Measurements from ENCODE around the gene ERICH3.

Gene ERICH3

DNA sequence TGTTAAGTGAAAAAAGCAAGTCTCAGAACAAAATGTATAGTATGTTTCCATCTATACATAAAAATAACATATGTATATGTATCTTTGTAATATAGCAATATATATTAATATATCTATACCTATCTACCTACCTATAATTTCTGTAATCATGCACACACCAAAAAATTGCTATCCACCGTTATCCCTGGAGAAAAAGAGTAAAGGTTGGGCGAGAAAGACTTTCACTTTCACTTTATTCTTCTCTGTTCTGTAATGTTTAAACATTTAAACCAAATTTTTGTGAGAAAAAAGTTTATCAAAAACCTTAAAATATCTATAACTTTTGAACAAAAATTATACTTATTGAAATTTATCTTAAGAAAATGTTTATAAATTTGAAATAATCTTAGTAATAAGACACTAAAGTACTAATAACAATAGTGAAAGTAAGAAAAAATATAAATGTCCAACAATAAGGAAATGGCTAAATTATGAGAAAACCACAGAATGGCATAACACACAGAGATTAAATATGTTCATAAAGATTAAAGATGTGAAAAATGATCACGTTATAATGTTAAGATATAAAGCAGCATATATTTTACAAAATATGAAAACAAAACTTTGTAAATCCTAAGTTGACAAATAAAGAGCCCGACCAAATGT lies 87.2 kb downstream of the ERICH3 start:
- peaks cover 14% of the 10 kb centered on the region for H3K27me3 Mint-ChIP-seq
- no peak overlapping the region for H3K27ac Mint-ChIP-seq
- H3K4me3 Mint-ChIP-seq: no peak overlapping the region

DNA sequence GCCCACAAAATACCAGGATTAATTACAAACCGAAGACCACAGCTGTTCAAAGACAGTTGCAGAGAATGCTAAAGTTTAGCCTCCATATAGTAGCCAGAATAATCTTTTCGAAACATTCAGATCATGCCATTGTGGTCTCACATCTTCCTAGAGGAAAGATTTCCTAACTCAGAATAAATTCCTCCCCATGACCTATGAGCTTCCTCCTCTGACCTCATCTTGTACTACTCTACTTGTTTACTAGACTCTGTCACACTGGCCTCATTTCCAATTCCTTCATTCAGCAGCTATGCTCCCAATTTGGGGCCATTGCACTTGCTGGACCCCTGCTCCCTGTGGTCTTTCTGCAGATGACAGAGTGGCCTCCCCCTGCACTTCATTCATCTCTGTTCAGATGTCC lies 89.4 kb downstream of the ERICH3 start:
- no peak overlapping the region for H3K4me3 Mint-ChIP-seq
- no peak for ATAC-seq
- no peak for DNase-seq
- H3K9me3 Mint-ChIP-seq: no peaks in the 10 kb centered on the region
- no peaks in the 10 kb centered on the region for H3K4me1 Mint-ChIP-seq
- no peak overlapping the region for H3K27ac Mint-ChIP-seq
- peaks cover 14% of the 10 kb centered on the region for H3K27me3 Mint-ChIP-seq

More for the DNA sequence above, 87.2 kb downstream of the ERICH3 start:
- no peaks in the 10 kb centered on the region for H3K9me3 Mint-ChIP-seq
- ATAC-seq (no peak), DNase-seq (no peak)
- no peaks in the 10 kb centered on the region for H3K4me1 Mint-ChIP-seq

DNA sequence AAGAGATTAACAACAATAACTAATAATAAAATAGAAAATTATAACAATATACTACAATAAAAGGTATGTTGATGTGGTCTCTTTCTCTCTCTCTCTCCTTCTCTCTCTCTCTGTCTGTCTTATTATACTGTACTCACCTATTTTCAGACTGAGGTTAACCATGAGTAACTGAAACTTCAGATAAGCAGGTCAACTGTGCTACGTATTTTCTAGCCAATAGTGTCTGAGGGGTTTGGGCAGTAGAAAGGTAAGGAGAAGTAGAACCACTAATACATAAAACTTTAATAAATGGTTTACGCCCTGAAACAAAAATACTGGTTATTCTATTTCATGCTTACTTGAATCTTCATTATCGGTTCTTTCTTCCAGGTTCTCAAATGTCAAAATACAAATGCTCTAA lies 90.2 kb downstream of the ERICH3 start:
- Mint-ChIP-seq H3K27me3 (peaks cover 14% of the 10 kb centered on the region), H3K4me3 (no peak overlapping the region), H3K27ac (no peak overlapping the region), H3K4me1 (no peaks in the 10 kb centered on the region), H3K9me3 (no peaks in the 10 kb centered on the region)
- ATAC-seq (no peak), DNase-seq (no peak)

DNA sequence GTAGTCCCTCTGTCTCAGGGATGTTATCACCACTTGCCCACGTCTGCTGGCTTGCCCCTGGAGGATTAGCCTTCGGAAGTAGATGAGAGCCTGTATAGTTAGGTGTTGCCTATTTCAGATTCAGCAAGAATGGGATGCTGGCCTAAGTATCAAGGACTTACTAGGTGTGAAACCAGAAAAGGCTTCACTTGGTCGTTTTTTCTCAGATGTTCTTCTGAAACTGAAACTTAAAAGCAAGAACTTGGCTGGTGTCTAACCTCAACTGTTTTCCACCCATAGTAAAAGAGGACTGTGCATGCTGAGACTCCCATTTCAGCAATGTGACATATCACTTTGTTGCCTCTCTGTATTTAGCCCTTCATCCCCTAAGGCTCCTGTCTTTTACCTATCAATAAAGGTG lies 94.2 kb downstream of the ERICH3 start:
- Mint-ChIP-seq H3K27ac (no peak overlapping the region), H3K4me3 (no peak overlapping the region), H3K27me3 (peaks cover 9% of the 10 kb centered on the region), H3K9me3 (no peaks in the 10 kb centered on the region), H3K4me1 (no peaks in the 10 kb centered on the region)
- ATAC-seq: peak; percentile 40
- no peak for DNase-seq

DNA sequence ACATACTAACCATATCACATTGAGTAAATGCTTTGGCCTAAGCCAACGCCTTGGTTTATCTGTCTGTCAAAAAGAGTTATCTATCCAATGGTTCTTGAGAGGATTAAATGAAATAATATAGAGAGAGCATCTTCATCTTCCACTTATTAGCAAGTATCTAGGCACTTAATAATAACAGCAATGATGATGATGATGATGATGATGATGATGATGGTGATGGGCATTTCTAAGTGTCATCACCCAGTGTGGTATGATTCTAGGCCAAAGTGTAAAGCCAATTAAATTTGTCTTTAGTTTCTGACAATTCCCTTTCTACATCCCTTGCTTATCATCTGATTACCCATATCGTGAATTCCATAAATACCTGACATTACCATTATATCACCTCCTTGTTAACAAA lies 95.5 kb downstream of the ERICH3 start:
- Mint-ChIP-seq H3K27ac (no peak overlapping the region), H3K9me3 (no peaks in the 10 kb centered on the region), H3K4me1 (no peaks in the 10 kb centered on the region), H3K27me3 (no peaks in the 10 kb centered on the region), H3K4me3 (no peak overlapping the region)
- ATAC-seq (no peak), DNase-seq (no peak)

DNA sequence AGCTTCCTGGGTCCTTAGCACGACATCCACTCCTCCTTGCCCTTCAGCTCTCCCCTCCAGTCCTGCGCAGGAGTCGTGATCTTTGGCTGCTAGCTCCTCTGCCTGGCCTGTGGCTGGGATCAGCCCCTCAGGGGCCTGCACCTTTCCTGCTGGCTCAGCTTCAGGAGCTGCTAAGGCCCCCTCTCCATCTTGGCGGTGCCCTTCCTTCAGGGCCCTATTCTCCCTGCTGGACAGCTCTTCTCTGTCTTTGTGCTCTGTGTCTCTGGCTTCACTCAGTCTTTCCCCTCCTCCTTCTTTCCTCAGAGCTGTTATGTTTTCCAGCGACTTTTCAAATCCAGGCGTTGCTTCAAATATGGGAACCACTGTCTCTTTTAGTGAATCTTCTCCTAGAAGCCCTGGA lies 101.7 kb downstream of the ERICH3 start:
- no peaks in the 10 kb centered on the region for H3K27me3 Mint-ChIP-seq
- H3K4me1 Mint-ChIP-seq: no peaks in the 10 kb centered on the region
- DNase-seq (no peak), ATAC-seq (no peak)
- H3K27ac Mint-ChIP-seq: no peak overlapping the region
- H3K9me3 Mint-ChIP-seq: no peaks in the 10 kb centered on the region
- no peak overlapping the region for H3K4me3 Mint-ChIP-seq

DNA sequence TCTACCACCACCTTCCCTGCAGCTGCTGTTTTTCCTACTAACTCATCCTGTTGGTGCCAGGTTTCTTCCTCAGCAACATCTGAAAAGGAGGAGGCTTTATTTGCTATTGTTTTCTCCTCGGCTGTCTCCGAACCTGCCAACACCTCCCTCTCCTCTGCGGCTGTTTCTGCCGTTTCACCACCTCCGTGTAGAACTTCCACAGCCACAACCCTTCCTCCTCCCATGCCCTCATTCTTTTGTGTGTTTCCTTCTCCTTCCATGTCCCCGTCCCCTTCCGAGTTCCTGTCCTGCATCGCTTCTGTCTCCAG lies 102.1 kb downstream of the ERICH3 start:
- H3K4me3 Mint-ChIP-seq: no peak overlapping the region
- DNase-seq (no peak), ATAC-seq (no peak)
- no peaks in the 10 kb centered on the region for H3K9me3 Mint-ChIP-seq
- no peak overlapping the region for H3K27ac Mint-ChIP-seq
- H3K4me1 Mint-ChIP-seq: no peaks in the 10 kb centered on the region
- H3K27me3 Mint-ChIP-seq: no peaks in the 10 kb centered on the region

DNA sequence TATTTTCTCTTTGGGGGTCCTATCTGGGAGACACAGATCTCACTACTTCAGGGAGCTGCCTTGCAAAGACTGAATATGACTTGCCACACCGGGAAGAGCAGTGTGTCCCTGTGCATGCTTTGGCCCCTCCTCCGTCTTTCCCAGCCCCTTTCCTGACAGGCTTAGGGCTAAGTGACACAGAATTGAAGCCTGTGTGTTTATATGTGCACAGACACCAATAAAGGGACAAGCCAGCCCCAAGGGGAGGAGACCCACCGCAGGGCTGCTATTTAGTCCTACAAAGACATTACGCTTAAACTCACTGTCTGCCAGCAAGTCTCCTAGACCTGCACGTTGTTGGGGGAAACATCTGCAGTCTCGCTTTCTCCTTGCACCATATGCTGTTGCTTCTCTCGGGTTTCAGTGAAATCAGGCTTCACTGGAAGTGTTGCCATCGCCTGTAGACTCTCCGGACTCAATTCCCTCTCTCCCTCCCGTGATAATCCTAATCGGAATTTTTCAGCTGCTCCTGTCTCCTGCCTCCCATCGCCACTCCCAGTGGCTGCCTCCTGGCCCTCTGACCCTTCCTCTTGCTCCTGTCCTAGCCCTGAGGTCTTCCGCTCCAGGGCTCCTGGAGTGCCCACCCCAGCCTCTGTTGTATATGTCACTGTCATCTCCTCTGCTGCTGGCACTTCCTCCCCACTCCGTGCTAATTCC lies 102.6 kb downstream of the ERICH3 start:
- Mint-ChIP-seq H3K4me3 (no peak overlapping the region), H3K9me3 (no peaks in the 10 kb centered on the region), H3K4me1 (no peaks in the 10 kb centered on the region), H3K27ac (no peak overlapping the region), H3K27me3 (no peaks in the 10 kb centered on the region)
- DNase-seq (no peak), ATAC-seq (no peak)

DNA sequence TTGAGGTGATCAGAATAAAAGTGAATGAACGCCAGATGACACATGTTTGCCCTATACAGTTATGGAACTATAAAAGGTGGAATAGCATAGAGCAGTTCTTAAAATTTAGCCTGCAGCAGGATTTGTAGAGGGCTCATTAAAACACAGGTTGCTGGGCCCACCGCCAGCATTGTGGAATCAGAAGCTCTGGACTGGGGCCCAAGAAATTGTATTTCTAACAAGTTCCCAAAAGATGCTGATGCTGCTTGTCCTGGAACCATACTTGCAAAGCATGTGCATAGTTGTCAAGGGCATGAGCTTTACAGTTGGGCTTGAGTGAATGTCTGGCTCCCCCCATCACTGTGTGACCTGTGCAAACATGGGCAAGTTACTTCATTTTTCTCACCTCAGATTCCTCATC lies 123.7 kb downstream of the ERICH3 start:
- Mint-ChIP-seq H3K4me3 (no peak overlapping the region), H3K4me1 (no peaks in the 10 kb centered on the region), H3K27ac (no peak overlapping the region), H3K27me3 (peaks cover 8% of the 10 kb centered on the region), H3K9me3 (no peaks in the 10 kb centered on the region)
- ATAC-seq (no peak), DNase-seq (no peak)

DNA sequence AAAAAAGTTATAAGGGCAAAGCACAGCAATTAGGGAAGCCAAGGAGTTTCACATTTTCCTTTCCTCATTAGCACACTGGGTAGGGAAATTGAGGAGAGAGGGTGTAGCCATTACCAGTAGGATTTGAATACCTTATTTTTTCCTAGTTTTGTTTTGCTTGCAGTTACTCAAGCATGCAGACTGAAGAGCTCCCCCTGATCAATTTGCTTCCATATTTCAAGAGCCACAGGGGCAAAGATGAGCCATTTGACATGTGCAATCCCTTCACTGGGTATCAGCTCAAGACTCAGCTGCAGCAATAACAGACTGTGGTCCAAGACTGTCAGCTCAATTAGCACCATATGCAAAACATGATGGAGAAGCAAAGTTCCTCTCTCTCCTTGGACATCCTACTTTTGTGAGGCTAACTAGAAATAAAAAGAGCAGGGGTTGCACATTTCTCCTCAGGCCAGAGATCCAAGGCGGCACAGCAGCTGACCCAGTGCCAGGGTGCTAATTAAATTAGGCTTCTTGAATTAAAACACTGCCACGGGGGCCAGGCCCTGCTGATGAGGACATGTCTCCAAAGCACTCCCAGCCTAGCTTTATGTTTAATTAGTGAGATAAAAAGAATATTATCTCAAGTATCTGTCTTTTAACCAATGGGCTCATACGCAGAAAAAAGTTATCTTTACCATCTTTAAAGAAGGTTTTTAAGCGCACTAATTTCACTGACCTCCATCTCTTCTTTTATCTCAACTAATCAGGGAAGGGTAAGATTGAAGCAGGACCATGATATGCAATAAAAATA lies 124.4 kb downstream of the ERICH3 start:
- Mint-ChIP-seq H3K27me3 (peaks cover 8% of the 10 kb centered on the region), H3K27ac (no peak overlapping the region), H3K9me3 (no peaks in the 10 kb centered on the region), H3K4me1 (no peaks in the 10 kb centered on the region), H3K4me3 (no peak overlapping the region)
- ATAC-seq (no peak), DNase-seq (no peak)

DNA sequence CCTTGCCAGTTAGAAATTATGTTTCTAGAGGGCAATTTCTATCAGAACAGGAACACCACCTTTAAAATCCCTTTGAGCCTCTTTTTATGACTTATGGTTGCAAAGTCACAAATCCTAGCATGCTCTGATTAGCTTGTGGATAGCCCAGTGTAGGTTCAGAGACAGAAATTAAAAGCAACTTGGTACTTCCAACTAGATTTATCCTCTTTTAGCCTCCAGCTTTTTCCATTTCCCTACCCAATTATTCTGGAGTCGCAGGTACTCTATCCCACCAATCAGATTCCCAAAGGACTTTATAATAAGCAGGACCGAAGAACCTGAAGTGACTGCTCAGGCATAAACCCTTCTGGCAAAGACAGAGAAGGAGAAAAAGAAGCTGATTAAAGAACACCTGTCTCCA lies 127.8 kb downstream of the ERICH3 start:
- H3K27ac Mint-ChIP-seq: no peak overlapping the region
- no peak overlapping the region for H3K4me3 Mint-ChIP-seq
- ATAC-seq (no peak), DNase-seq (no peak)
- H3K9me3 Mint-ChIP-seq: no peaks in the 10 kb centered on the region
- peaks cover 8% of the 10 kb centered on the region for H3K27me3 Mint-ChIP-seq
- H3K4me1 Mint-ChIP-seq: no peaks in the 10 kb centered on the region

DNA sequence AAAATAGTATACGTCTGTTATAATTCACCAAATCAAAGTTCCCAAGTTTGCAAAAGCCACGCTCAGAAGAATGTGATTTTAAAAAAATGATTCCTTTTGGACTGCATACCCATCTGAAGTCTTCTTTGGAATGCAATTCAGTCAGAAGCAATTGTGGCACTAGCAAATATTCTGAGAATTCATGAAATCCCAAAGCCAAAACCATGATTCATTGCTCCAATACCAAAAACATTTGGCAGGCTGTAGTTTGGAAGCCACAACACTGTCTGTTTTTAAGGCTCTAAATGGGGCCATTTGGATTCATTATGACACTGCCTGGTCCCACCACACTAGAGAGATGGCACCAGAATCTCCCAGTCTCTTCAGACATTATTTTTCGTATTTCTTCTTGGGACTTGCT lies 139.4 kb downstream of the ERICH3 start:
- H3K27me3 Mint-ChIP-seq: no peaks in the 10 kb centered on the region
- no peak overlapping the region for H3K27ac Mint-ChIP-seq
- no peak for DNase-seq
- no peaks in the 10 kb centered on the region for H3K9me3 Mint-ChIP-seq
- no peak overlapping the region for H3K4me3 Mint-ChIP-seq
- no peaks in the 10 kb centered on the region for H3K4me1 Mint-ChIP-seq
- no peak for ATAC-seq

DNA sequence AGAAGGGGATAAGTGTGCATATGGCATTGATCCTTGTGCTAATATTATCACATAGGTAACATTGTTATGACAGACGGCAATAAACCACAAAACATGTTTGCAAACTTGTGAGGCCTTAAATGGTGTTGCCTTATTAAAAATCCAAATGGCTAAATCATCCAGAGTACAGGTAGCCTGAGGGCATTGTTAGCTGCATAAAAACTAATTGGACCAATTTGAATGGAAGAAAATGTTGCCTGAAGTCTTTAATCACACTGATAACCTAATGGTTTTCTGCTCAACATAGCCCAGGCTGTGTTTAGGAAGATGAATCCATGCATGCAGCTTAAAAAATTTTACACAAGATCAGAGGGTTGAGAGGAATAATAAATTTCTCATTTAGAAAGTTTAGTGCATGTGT lies 141.8 kb downstream of the ERICH3 start:
- peaks cover 17% of the 10 kb centered on the region for H3K27me3 Mint-ChIP-seq
- no peak overlapping the region for H3K4me3 Mint-ChIP-seq
- ATAC-seq (no peak), DNase-seq (no peak)
- H3K9me3 Mint-ChIP-seq: no peaks in the 10 kb centered on the region
- H3K4me1 Mint-ChIP-seq: no peaks in the 10 kb centered on the region
- no peak overlapping the region for H3K27ac Mint-ChIP-seq

DNA sequence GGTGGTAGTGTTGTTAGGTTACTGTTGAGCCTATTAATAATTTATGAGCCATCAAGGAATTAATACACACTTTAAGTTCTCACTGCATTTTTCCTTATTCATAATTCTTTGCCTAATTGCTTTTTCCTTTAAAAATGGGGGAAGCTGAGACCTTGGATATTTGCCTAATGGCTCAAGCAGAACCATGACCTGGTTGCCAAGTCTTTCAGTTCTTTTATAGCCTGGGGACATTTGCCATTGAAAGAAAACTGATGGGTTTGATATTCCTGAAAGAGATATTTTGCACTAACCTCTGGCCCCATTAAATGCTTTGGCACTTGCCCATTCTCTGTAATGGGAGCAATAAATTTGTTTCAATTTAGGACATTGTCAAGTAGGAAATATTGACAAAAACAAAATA lies 142.7 kb downstream of the ERICH3 start:
- ATAC-seq: no peak

DNA sequence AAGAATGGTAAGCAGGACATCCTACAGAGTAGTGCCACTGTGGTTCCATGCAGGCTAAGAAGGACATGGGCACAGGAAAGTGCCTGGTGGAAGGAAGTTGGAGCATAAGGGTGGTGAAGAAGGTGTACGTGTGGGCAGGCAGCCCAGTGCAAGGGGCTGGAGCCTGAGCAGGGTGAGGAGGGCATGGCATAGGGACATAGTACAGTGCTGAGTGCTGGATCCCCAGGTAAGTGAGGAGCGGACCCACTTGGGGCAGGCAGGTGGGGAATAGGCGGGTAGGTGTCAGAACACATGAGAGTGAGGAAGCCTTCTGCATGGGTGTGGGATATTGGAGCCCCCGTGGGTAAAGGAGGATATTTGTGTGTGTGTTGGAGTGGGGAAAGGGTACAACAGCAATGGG lies 145.5 kb downstream of the ERICH3 start:
- H3K4me1 Mint-ChIP-seq: no peaks in the 10 kb centered on the region
- peaks cover 17% of the 10 kb centered on the region for H3K27me3 Mint-ChIP-seq
- no peak overlapping the region for H3K4me3 Mint-ChIP-seq
- ATAC-seq (peak; percentile 54), DNase-seq (no peak)
- no peak overlapping the region for H3K27ac Mint-ChIP-seq
- no peaks in the 10 kb centered on the region for H3K9me3 Mint-ChIP-seq

More for the DNA sequence above, 142.7 kb downstream of the ERICH3 start:
- Mint-ChIP-seq H3K9me3 (no peaks in the 10 kb centered on the region), H3K27me3 (peaks cover 17% of the 10 kb centered on the region), H3K27ac (no peak overlapping the region), H3K4me3 (no peak overlapping the region), H3K4me1 (no peaks in the 10 kb centered on the region)
- DNase-seq: no peak

DNA sequence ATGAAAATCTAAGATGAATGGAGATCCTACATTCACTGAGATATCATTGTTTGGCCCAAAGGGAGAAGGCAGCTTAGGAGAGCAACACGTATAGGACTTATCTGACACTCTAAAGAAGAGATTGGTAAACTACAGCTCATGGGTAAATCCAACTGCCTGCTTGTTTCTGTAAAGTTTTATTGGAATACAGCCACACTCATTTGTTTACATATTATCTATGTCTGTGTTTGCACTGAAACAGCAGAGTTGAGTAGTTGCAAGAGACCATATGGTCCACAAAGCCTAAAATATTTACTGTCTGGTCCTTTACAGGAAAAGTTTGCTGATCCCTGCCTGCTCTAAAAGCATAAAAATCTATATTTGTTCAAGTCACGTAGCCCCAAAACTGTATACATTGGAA lies 146.9 kb downstream of the ERICH3 start:
- Mint-ChIP-seq H3K27ac (no peak overlapping the region), H3K27me3 (peaks cover 17% of the 10 kb centered on the region), H3K9me3 (no peaks in the 10 kb centered on the region), H3K4me1 (no peaks in the 10 kb centered on the region), H3K4me3 (no peak overlapping the region)
- ATAC-seq: no peak
- DNase-seq: no peak
